ENCODE measurements around the gene EVI2B. TPM values are rescaled to one million over a fixed set of nuclear protein-coding genes. Genes with fewer than 3 reads are reported as not detected.
A peak's percentile ranks its signal among the peaks of the same experiment; 100 is the strongest.
"Not testable (repeated sequence)": the region's sequence is repeated elsewhere in the genome, so short reads cannot be mapped to it uniquely, and the experiment has no call there.

EVI2B gene
- total RNA-seq, 2 experiments from 2014 or later: 74.9 to 102 TPM

GRCh38 chr17:31321481-31321880, 7.6 kb upstream of the EVI2B start, which contains the start of gene EVI2A:
EVI2A (minus strand) TSS chr17:31321622; CDS start chr17:31319013, 2,609 bp downstream.
- Mint-ChIP-seq H3K4me1 (peaks cover 30% of the 10 kb centered on the region), H3K9me3 (no peaks in the 10 kb centered on the region), H3K36me3 (ENCODE audit: low read depth) (peaks cover 29% of the 10 kb centered on the region), H3K4me3 (peak within 1 kb of the TSS; percentile 80), H3K27ac (peak within 1 kb of the TSS; percentile 94), H3K27me3 (no peaks in the 10 kb centered on the region)
- ChIA-PET POLR2A (interaction anchor here (1.0 kb wide), 1 partner anchor 10 kb away, joined by 8 read pairs; no protein-coding TSS in a partner anchor), CTCF (interaction anchor here (0.5 kb wide), 1 partner anchor 1250 kb away, joined by 4 read pairs; no protein-coding TSS in a partner anchor)
- peak; percentile 90 for DNase-seq

GRCh38 chr17:31320791-31321190, 6.9 kb upstream of the EVI2B start:
- H3K27me3 Mint-ChIP-seq: no peaks in the 10 kb centered on the region
- ChIA-PET POLR2A (no interaction called here), CTCF (no interaction called here)
- H3K27ac Mint-ChIP-seq: peak overlapping the region; percentile 94
- DNase-seq: no peak
- no peaks in the 10 kb centered on the region for H3K9me3 Mint-ChIP-seq
- H3K36me3 Mint-ChIP-seq (ENCODE audit: low read depth): peaks cover 32% of the 10 kb centered on the region
- peak overlapping the region; percentile 80 for H3K4me3 Mint-ChIP-seq
- peaks cover 37% of the 10 kb centered on the region for H3K4me1 Mint-ChIP-seq

GRCh38 chr17:31320241-31320640, 6.4 kb upstream of the EVI2B start:
- Mint-ChIP-seq H3K36me3 (ENCODE audit: low read depth) (peaks cover 35% of the 10 kb centered on the region), H3K27ac (peak overlapping the region; percentile 94), H3K4me3 (peak overlapping the region; percentile 80), H3K27me3 (no peaks in the 10 kb centered on the region), H3K4me1 (peaks cover 40% of the 10 kb centered on the region), H3K9me3 (no peaks in the 10 kb centered on the region)
- CTCF ChIA-PET: no interaction called here
- DNase-seq: peak; percentile 29
- POLR2A ChIA-PET: interaction anchor here (1.6 kb wide), 1 partner anchor 9 kb away, joined by 26 read pairs; no protein-coding TSS in a partner anchor

- CTCF ChIA-PET: interaction anchor here (0.7 to 1.1 kb wide), 2 partner anchors 70 to 539 kb away, joined by 3 to 4 read pairs; no protein-coding TSS in a partner anchor
- DNase-seq: peak; percentile 13
- POLR2A ChIA-PET: interaction anchor here (1.6 kb wide), 1 partner anchor 8 kb away, joined by 26 read pairs; no protein-coding TSS in a partner anchor
- Mint-ChIP-seq H3K4me3 (peak overlapping the region; percentile 80), H3K36me3 (ENCODE audit: low read depth) (peaks cover 37% of the 10 kb centered on the region), H3K4me1 (peaks cover 51% of the 10 kb centered on the region), H3K9me3 (no peaks in the 10 kb centered on the region), H3K27me3 (no peaks in the 10 kb centered on the region), H3K27ac (peak overlapping the region; percentile 94)
These were observed 5.2 kb upstream of the EVI2B start for GRCh38 chr17:31318851-31319661.

- peaks cover 46% of the 10 kb centered on the region for H3K4me1 Mint-ChIP-seq
- peaks cover 37% of the 10 kb centered on the region for H3K36me3 Mint-ChIP-seq (ENCODE audit: low read depth)
- peak overlapping the region; percentile 94 for H3K27ac Mint-ChIP-seq
- ChIA-PET CTCF (interaction anchor here (0.6 to 1.1 kb wide), 2 partner anchors 71 to 1201 kb away, joined by 3 to 4 read pairs; no protein-coding TSS in a partner anchor), POLR2A (no interaction called here)
- DNase-seq: peak; percentile 61
- no peaks in the 10 kb centered on the region for H3K27me3 Mint-ChIP-seq
- H3K4me3 Mint-ChIP-seq: peak overlapping the region; percentile 80
- H3K9me3 Mint-ChIP-seq: no peaks in the 10 kb centered on the region
These were observed 4.5 kb upstream of the EVI2B start for GRCh38 chr17:31318298-31318801.

DNA sequence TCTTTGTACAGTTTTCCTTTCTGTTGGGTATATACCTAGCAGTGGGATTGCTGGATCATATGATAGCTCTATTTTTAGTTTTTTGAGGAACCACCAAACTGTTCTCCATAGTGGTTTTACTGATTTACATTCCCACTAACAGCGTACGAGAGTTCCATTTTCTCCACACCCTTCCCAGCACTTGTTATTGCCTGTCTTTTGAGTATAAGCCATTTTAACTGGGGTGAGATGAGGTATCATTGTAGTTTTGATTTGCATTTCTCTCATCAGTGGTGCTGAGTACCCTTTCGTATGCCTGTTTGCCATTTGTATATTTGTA, 887 bp upstream of the EVI2B start:
- Mint-ChIP-seq H3K4me1 (peaks cover 36% of the 10 kb centered on the region), H3K4me3 (peak overlapping the region; percentile 85), H3K36me3 (ENCODE audit: low read depth) (peaks cover 47% of the 10 kb centered on the region), H3K27me3 (no peaks in the 10 kb centered on the region), H3K9me3 (no peaks in the 10 kb centered on the region), H3K27ac (peak overlapping the region; percentile 99)
- ChIA-PET POLR2A (no interaction called here), CTCF (no interaction called here)
- DNase-seq: no peak

DNA sequence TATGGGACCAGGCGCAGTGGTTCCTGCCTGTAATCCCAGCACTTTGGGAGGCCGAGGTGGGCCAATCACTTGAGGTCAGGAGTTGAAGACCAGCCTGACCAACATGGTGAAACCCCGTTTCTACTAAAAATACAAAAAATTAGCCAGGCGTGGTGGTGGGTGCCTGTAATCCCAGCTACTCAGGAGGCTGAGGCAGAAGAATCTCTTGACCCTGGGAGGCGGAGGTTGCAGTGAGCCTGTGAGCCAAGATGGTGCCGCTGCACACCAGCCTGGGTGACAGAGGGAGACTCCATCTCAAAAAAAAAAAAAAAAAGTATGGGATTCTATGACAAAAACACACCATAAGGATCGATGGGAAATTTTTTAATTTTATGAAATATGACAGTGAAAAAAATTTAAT, 1.6 kb downstream of the EVI2B start:
- H3K4me1 Mint-ChIP-seq: peaks cover 54% of the 10 kb centered on the region
- not testable (repeated sequence) for H3K9me3 Mint-ChIP-seq, H3K27me3 Mint-ChIP-seq
- peak overlapping the region; percentile 94 for H3K27ac Mint-ChIP-seq
- POLR2A ChIA-PET: interaction anchor here (0.6 to 2.5 kb wide), 3 partner anchors 7 to 46 kb away, joined by 3 to 26 read pairs (median 8); partner anchors contain the start of gene EVI2A
- H3K4me3 Mint-ChIP-seq: peak overlapping the region; percentile 85
- peaks cover 49% of the 10 kb centered on the region for H3K36me3 Mint-ChIP-seq (ENCODE audit: low read depth)
- peak; percentile 59 for DNase-seq
- CTCF ChIA-PET: interaction anchor here (1.0 kb wide), 1 partner anchor 12 kb away, joined by 3 read pairs; no protein-coding TSS in a partner anchor

GRCh38 chr17:31311526-31311925, 2.3 kb downstream of the EVI2B start:
- Mint-ChIP-seq H3K4me3 (peak overlapping the region; percentile 85), H3K36me3 (ENCODE audit: low read depth) (peaks cover 52% of the 10 kb centered on the region), H3K27ac (peak overlapping the region; percentile 94), H3K9me3 (no peaks in the 10 kb centered on the region), H3K4me1 (peaks cover 52% of the 10 kb centered on the region), H3K27me3 (no peaks in the 10 kb centered on the region)
- no peak for DNase-seq
- POLR2A ChIA-PET: interaction anchor here (1.6 to 2.5 kb wide), 2 partner anchors 8 to 10 kb away, joined by 8 to 26 read pairs; partner anchors contain the start of gene EVI2A
- CTCF ChIA-PET: interaction anchor here (1.0 to 1.3 kb wide), 2 partner anchors 13 to 26 kb away, joined by 3 read pairs; no protein-coding TSS in a partner anchor

- POLR2A ChIA-PET: interaction anchor here (0.6 to 2.5 kb wide), 3 partner anchors 8 to 11 kb away, joined by 5 to 26 read pairs (median 8); partner anchors contain the start of gene EVI2A
- DNase-seq: peak; percentile 25
- H3K9me3 Mint-ChIP-seq: peaks cover 2% of the 10 kb centered on the region
- peak overlapping the region; percentile 94 for H3K27ac Mint-ChIP-seq
- CTCF ChIA-PET: interaction anchor here (0.6 to 1.3 kb wide), 3 partner anchors 14 to 1110 kb away, joined by 3 to 4 read pairs (median 3); no protein-coding TSS in a partner anchor
- peaks cover 56% of the 10 kb centered on the region for H3K36me3 Mint-ChIP-seq (ENCODE audit: low read depth)
- H3K27me3 Mint-ChIP-seq: no peaks in the 10 kb centered on the region
- H3K4me3 Mint-ChIP-seq: peak overlapping the region; percentile 85
- H3K4me1 Mint-ChIP-seq: peaks cover 51% of the 10 kb centered on the region
These were observed 3.0 kb downstream of the EVI2B start for GRCh38 chr17:31310886-31311285.

- H3K27me3 Mint-ChIP-seq: no peaks in the 10 kb centered on the region
- H3K27ac Mint-ChIP-seq: peak overlapping the region; percentile 94
- DNase-seq: peak; percentile 84
- H3K36me3 Mint-ChIP-seq (ENCODE audit: low read depth): peaks cover 58% of the 10 kb centered on the region
- CTCF ChIA-PET: interaction anchor here (0.6 to 1.3 kb wide), 3 partner anchors 15 to 1111 kb away, joined by 3 to 4 read pairs (median 3); no protein-coding TSS in a partner anchor
- H3K4me3 Mint-ChIP-seq: peak overlapping the region; percentile 85
- POLR2A ChIA-PET: interaction anchor here (0.6 to 2.5 kb wide), 2 partner anchors 8 to 9 kb away, joined by 5 to 26 read pairs; no protein-coding TSS in a partner anchor
- peaks cover 49% of the 10 kb centered on the region for H3K4me1 Mint-ChIP-seq
- peaks cover 3% of the 10 kb centered on the region for H3K9me3 Mint-ChIP-seq
These were observed 3.6 kb downstream of the EVI2B start for GRCh38 chr17:31310260-31310659.

- peak overlapping the region; percentile 94 for H3K27ac Mint-ChIP-seq
- peaks cover 7% of the 10 kb centered on the region for H3K9me3 Mint-ChIP-seq
- H3K27me3 Mint-ChIP-seq: no peaks in the 10 kb centered on the region
- H3K4me3 Mint-ChIP-seq: peak overlapping the region; percentile 85
- DNase-seq: no peak
- peaks cover 47% of the 10 kb centered on the region for H3K4me1 Mint-ChIP-seq
- ChIA-PET CTCF (interaction anchor here (0.5 to 1.2 kb wide), 2 partner anchors 15 to 25 kb away, joined by 4 read pairs; no protein-coding TSS in a partner anchor), POLR2A (no interaction called here)
- peaks cover 65% of the 10 kb centered on the region for H3K36me3 Mint-ChIP-seq (ENCODE audit: low read depth)
These were observed 4.3 kb downstream of the EVI2B start for GRCh38 chr17:31309556-31309955.

DNA sequence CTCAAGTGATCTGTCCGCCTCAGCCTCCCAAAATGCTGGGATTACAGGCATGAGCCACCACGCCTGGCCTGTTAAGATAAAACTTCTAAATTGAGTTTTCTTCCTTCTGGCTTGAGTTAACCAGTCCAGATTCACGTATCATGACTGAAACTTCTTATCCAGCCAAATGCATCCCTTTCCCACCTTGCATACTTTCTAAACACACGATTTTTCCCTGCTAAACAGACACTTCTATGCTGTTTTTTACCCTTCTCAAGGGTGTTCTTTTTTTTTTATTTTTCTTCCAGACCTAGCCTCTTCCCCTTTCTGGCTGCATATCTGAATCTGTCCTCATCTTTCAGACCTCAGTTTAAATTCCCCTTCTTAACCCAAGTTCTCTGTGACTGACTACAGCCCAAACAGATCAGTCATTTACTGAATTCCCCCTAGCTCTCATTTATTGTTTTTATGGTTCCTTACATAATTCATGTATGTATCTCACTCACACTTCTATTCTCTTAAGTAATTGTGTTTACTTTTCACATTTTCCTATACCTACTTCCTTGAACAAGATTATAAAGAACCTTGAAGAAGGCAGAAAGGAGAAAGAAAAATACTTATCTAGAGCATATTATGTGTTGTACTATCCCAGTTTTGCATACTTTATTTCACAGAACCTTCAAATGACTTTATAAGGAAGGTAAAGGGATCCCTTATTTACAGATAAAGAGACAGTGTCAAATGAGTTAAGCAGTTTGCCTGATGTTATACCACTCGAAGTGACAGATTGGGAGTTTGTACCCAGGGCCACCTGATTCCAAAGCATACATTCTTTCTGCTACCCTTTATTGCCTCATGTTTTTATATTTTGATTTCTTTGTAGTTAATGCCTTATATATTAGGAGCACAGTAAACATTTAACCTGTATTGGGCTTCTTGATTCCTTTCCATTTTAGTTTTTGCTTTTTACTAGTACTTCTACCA, 5.2 kb downstream of the EVI2B start:
- peak overlapping the region; percentile 85 for H3K4me3 Mint-ChIP-seq
- peaks cover 10% of the 10 kb centered on the region for H3K9me3 Mint-ChIP-seq
- CTCF ChIA-PET: interaction anchor here (0.5 to 0.8 kb wide), 2 partner anchors 24 to 64 kb away, joined by 4 read pairs; no protein-coding TSS in a partner anchor
- H3K27me3 Mint-ChIP-seq: no peaks in the 10 kb centered on the region
- POLR2A ChIA-PET: no interaction called here
- peaks cover 47% of the 10 kb centered on the region for H3K4me1 Mint-ChIP-seq
- no peak for DNase-seq
- H3K36me3 Mint-ChIP-seq (ENCODE audit: low read depth): peaks cover 71% of the 10 kb centered on the region
- H3K27ac Mint-ChIP-seq: peak overlapping the region; percentile 94

Measured in activated CD4-positive, alpha-beta T cell treated with anti-CD3 and anti-CD28 coated beads, Interleukin-2, amount 10 ng/mL, durations not matched to agents 7 days and 5 days (primary cell).